ENCODE results near the gene MOB3C.

DNA sequence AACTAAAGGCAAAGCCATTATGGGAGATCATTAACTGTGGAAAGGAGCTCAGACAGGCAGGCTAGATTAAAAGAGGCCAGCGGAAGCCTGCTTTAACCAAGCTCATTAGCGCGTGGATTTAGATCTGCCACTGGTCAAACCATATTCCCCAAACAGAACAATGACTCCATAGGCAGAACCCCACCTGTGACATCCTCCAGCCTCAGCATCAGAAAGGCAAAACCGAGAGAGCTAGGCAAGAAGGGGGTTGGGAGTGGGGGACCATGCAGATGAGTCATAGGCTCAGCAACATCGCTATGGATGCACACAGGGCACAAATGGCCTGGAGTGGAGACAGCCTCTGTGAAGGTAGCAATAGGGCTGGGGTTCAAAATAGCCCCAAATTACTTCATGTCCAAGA lies 33.1 kb downstream of the MOB3C start:
- TF ChIP-seq, protein P1, sequence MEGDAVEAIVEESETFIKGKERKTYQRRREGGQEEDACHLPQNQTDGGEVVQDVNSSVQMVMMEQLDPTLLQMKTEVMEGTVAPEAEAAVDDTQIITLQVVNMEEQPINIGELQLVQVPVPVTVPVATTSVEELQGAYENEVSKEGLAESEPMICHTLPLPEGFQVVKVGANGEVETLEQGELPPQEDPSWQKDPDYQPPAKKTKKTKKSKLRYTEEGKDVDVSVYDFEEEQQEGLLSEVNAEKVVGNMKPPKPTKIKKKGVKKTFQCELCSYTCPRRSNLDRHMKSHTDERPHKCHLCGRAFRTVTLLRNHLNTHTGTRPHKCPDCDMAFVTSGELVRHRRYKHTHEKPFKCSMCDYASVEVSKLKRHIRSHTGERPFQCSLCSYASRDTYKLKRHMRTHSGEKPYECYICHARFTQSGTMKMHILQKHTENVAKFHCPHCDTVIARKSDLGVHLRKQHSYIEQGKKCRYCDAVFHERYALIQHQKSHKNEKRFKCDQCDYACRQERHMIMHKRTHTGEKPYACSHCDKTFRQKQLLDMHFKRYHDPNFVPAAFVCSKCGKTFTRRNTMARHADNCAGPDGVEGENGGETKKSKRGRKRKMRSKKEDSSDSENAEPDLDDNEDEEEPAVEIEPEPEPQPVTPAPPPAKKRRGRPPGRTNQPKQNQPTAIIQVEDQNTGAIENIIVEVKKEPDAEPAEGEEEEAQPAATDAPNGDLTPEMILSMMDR (IDR thresholded peaks at IDR 0.05), result no peak
- no peak for TF ChIP-seq CHD2 (IDR thresholded peaks at IDR 0.05; ENCODE audit: low read length, partially characterized antibody)
- TF ChIP-seq POLR2AphosphoS5 (IDR thresholded peaks at IDR 0.05; ENCODE audit: low read depth, low read length), result no peak
- TF ChIP-seq RAD21 (IDR thresholded peaks at IDR 0.05; ENCODE audit: low read length), result no peak
- TF ChIP-seq, protein P2, sequence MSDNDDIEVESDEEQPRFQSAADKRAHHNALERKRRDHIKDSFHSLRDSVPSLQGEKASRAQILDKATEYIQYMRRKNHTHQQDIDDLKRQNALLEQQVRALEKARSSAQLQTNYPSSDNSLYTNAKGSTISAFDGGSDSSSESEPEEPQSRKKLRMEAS (IDR thresholded peaks at IDR 0.05; ENCODE audit: low read depth), result no peak
- no peak for TF ChIP-seq EP300 (IDR thresholded peaks at IDR 0.05; ENCODE audit: borderline replicate concordance in 1 of 2, low read depth in 1 of 2, low read length in 1 of 2)
- no peak for TF ChIP-seq TCF12 (IDR thresholded peaks at IDR 0.05)
- TF ChIP-seq, protein P3, sequence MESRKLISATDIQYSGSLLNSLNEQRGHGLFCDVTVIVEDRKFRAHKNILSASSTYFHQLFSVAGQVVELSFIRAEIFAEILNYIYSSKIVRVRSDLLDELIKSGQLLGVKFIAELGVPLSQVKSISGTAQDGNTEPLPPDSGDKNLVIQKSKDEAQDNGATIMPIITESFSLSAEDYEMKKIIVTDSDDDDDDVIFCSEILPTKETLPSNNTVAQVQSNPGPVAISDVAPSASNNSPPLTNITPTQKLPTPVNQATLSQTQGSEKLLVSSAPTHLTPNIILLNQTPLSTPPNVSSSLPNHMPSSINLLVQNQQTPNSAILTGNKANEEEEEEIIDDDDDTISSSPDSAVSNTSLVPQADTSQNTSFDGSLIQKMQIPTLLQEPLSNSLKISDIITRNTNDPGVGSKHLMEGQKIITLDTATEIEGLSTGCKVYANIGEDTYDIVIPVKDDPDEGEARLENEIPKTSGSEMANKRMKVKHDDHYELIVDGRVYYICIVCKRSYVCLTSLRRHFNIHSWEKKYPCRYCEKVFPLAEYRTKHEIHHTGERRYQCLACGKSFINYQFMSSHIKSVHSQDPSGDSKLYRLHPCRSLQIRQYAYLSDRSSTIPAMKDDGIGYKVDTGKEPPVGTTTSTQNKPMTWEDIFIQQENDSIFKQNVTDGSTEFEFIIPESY (IDR thresholded peaks at IDR 0.05; ENCODE audit: borderline replicate concordance, low read depth), result no peak
- TF ChIP-seq SIN3A (IDR thresholded peaks at IDR 0.05; ENCODE audit: borderline replicate concordance, low read depth, low read length), result no peak
- TF ChIP-seq, protein P4, sequence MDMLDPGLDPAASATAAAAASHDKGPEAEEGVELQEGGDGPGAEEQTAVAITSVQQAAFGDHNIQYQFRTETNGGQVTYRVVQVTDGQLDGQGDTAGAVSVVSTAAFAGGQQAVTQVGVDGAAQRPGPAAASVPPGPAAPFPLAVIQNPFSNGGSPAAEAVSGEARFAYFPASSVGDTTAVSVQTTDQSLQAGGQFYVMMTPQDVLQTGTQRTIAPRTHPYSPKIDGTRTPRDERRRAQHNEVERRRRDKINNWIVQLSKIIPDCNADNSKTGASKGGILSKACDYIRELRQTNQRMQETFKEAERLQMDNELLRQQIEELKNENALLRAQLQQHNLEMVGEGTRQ (IDR thresholded peaks at IDR 0.05; ENCODE audit: borderline replicate concordance, low read depth, low read length), result no peak
- TF ChIP-seq, protein P5, sequence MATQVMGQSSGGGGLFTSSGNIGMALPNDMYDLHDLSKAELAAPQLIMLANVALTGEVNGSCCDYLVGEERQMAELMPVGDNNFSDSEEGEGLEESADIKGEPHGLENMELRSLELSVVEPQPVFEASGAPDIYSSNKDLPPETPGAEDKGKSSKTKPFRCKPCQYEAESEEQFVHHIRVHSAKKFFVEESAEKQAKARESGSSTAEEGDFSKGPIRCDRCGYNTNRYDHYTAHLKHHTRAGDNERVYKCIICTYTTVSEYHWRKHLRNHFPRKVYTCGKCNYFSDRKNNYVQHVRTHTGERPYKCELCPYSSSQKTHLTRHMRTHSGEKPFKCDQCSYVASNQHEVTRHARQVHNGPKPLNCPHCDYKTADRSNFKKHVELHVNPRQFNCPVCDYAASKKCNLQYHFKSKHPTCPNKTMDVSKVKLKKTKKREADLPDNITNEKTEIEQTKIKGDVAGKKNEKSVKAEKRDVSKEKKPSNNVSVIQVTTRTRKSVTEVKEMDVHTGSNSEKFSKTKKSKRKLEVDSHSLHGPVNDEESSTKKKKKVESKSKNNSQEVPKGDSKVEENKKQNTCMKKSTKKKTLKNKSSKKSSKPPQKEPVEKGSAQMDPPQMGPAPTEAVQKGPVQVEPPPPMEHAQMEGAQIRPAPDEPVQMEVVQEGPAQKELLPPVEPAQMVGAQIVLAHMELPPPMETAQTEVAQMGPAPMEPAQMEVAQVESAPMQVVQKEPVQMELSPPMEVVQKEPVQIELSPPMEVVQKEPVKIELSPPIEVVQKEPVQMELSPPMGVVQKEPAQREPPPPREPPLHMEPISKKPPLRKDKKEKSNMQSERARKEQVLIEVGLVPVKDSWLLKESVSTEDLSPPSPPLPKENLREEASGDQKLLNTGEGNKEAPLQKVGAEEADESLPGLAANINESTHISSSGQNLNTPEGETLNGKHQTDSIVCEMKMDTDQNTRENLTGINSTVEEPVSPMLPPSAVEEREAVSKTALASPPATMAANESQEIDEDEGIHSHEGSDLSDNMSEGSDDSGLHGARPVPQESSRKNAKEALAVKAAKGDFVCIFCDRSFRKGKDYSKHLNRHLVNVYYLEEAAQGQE (IDR thresholded peaks at IDR 0.05; ENCODE audit: low read depth, low read length), result no peak
- TF ChIP-seq MXI1 (IDR thresholded peaks at IDR 0.05; ENCODE audit: low read depth, low read length), result no peak
